NB4 (cell line): ENCODE results near the gene HDAC5.

Source experiments
- DNase-seq: peaks from one replicate; pipeline ENCODE4 v3.0.0; 2010; ENCODE audit warnings: low read depth
- H3K4me3 ChIP-seq: one replicate; pipeline ENCODE4 v1.5.1; 2011; ENCODE audit warnings: mild to moderate bottlenecking, low read depth, low read length, moderate library complexity
- MYC ChIP-seq: IDR thresholded peaks from 2 replicates; pipeline ENCODE4 v1.6.1; 2011; ENCODE audit warnings: low read depth, low read length
- POLR2A ChIP-seq: IDR thresholded peaks from 2 replicates; pipeline ENCODE4 v1.6.1; 2011; ENCODE audit warnings: mild to moderate bottlenecking; ENCODE audit not compliant: insufficient read length; ENCODE audit errors: extremely low read depth
- TF ChIP-seq, protein P1 (sequence below): IDR thresholded peaks from one replicate; pipeline ENCODE4 v1.5.1; 2012; ENCODE audit warnings: low read depth, low read length
- TF ChIP-seq, protein P2 (sequence below): IDR thresholded peaks from 2 replicates; pipeline ENCODE4 v1.6.1; 2011; ENCODE audit warnings: low read depth, low read length

Gene HDAC5

DNA sequence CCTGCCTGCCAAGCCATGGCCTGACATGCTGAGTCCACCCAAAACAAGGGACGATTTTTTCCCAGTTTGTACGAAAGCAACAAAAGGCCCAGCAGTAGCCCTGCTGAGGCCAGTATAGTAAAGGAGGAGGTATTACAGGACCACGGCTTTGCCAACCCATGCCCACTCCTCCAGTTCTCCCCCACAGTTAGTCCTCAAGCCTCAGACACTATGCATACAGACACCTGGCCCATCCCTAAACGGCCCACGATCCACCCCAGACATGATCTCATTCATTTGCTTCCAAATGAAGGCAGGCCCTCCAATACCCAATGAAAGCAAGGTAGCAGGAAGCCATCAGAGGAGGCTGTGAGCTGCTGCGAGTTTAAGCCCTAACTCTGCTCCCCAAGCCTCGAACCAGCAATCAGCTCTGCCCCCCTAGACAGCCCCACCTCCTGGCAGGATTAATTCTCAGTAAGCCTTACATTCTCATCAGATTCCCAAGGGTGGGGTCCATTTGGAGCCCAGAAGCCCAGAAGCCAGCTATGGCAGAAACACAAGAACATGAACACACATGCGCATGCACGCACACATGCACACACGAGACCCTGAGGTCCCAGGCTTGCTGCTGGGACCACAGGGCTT is 4.9 kb downstream of the HDAC5 start:
- TF ChIP-seq MYC = no peak
- TF ChIP-seq, protein P1, sequence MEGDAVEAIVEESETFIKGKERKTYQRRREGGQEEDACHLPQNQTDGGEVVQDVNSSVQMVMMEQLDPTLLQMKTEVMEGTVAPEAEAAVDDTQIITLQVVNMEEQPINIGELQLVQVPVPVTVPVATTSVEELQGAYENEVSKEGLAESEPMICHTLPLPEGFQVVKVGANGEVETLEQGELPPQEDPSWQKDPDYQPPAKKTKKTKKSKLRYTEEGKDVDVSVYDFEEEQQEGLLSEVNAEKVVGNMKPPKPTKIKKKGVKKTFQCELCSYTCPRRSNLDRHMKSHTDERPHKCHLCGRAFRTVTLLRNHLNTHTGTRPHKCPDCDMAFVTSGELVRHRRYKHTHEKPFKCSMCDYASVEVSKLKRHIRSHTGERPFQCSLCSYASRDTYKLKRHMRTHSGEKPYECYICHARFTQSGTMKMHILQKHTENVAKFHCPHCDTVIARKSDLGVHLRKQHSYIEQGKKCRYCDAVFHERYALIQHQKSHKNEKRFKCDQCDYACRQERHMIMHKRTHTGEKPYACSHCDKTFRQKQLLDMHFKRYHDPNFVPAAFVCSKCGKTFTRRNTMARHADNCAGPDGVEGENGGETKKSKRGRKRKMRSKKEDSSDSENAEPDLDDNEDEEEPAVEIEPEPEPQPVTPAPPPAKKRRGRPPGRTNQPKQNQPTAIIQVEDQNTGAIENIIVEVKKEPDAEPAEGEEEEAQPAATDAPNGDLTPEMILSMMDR = no peak
- TF ChIP-seq POLR2A = no peak
- TF ChIP-seq, protein P2, sequence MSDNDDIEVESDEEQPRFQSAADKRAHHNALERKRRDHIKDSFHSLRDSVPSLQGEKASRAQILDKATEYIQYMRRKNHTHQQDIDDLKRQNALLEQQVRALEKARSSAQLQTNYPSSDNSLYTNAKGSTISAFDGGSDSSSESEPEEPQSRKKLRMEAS = no peak
- DNase-seq = no peak
- H3K4me3 ChIP-seq = no peak overlapping the region

DNA sequence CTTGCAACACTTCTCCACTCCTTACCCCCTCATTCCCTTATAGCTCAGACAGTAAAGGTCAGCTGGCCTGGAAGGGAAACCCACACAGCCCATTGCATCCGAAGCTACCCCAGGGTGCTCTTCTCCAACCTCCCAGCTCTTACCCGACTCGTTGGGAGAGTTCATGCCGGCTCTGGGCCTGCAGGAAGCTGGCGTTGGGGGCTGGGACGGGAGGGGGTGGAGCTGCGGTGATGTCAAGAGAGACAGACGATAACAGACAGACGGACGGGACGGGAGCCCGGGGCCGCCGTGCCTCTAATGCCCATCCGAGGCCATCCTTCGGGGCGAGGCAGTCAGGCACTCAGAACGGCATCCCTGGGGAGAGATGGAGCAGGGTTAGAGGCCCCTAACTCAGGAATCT is 6.1 kb downstream of the HDAC5 start:
- no peak overlapping the region for H3K4me3 ChIP-seq
- no peak for TF ChIP-seq MYC
- TF ChIP-seq, protein P1 = no peak
- TF ChIP-seq, protein P2 = no peak
- no peak for DNase-seq

DNA sequence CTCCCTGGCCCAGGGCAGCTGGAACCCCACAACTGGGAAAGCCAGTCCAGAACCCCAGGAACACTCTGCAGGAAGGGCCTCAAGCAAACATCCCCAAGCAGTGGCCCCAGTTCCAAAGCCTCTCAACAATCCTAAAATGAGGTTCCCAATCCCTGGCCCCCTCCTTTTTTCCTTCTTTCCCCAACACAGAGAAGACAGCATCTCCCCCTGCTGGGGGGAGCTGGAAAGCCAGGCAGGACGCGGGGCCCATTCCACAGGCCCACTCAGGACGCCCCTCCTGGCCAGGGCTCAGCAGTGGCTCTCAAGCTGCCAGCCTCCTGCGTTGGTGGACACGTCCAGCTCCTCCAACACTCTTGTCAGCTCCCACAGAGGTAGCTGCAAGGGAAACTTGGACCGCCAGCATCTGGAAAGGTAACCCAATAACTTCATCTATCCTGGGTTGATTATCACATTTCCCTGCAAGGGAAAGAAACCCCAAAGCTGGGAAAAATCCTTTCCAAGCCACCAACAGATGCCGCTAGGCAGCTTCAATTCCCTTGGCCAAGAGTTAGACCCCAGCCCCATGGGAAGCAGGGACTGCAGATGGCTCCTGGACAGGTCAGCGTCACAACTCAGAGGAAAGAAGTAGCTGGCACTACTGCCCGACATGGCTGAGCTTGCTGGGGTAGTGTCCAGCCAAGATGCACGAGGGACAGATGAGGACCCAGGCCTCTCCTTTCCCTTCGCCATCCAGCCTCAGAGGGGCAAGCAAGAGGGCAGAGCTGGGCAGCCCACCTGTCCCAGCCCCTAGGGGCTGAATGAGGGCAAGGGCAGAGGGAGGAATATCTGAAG is 7.6 kb downstream of the HDAC5 start:
- TF ChIP-seq POLR2A = no peak
- TF ChIP-seq MYC = no peak
- TF ChIP-seq, protein P2 = no peak
- TF ChIP-seq, protein P1 = peak; percentile 85
- H3K4me3 ChIP-seq = no peak overlapping the region
- DNase-seq = peak; percentile 51

DNA sequence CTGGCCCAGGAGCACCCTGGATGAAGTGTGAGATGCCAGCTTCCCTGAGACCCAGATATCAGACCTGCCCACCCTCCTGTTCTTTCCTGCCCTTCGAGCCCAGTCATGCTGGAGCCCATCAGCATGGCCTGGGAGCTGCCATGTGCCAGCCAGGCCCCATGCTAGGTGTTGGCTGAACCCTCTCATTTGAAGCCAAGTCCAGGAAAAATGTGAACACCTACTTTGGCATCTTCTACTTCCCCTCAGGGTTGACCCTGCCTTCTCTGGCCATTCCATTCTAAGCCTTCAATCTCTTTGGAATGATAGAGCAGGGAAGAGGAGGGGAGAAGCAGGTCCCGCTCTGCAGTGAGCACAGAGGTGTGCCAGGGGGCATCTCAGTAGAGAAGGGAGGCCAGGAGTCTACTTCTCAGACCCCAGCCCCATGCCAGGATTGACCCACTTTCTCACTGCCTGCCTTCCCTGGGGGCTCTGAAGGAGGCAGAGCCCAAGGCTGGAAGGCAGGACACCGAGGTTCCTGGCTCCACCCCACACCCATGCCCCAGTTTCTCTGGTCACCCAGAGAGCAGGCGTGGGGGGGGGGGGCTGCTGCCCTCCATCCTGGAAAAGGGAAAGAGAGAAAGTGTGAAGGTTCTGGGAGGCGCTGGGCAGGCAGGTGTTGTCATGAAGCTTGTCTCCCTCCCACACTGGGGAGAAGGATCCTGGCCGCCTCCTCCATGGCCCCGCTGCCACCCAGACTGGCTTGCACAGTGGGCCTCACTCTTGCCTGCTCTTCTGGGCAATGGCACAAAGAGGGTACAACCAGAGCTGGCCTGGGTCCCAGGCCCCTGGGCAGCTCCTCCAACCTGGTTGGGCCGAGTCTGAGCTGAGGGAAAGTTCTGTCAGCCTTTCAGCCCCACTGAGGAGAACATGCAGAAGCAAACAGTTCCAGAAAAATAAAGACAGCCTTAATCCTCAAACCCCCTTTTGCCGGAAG is 9.3 kb downstream of the HDAC5 start:
- no peak for DNase-seq
- no peak for TF ChIP-seq MYC
- TF ChIP-seq, protein P1 = no peak
- TF ChIP-seq POLR2A = no peak
- TF ChIP-seq, protein P2 = no peak
- no peak overlapping the region for H3K4me3 ChIP-seq

DNA sequence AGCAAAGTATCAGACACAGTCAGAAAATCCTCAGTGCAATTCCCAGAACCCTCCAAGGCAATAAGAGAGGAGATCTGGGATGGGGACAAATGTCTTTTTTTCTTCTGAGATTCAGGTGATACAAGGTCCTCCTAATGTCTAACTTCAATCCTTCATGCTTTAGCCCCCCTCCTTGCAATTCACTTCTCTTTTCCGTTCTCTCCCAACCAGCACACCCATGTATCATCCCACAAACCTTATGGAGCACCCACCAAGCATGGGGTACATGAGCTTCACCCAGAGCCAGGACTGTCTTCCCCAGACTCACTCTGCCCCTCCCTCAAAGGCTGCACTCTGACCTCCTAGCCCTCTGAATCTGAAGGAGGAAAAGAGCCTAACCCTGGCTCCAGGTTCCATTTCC is 10.1 kb downstream of the HDAC5 start:
- DNase-seq = no peak
- TF ChIP-seq, protein P2 = no peak
- no peak for TF ChIP-seq POLR2A
- no peak for TF ChIP-seq MYC
- TF ChIP-seq, protein P1 = no peak
- no peak overlapping the region for H3K4me3 ChIP-seq
